Right lobe of liver (tissue), 4 donors: ENCODE results near the gene SPDYA.

Experiments used
- CTCF ChIP-seq, 4 donors: fragments of 200-600 bp in 3 of 4; fragments of 450-650 bp in 1 of 4; IDR thresholded peaks; one replicate each; pipeline versions ENCODE4 v1.5.1 to v1.8.0; 2016 to 2022; ENCODE audit warnings: antibody characterized with exemption in 4 of 4, mild to moderate bottlenecking in 2 of 4
- POLR2A ChIP-seq: fragments of 450-650 bp; IDR thresholded peaks from one replicate; pipeline ENCODE4 v1.6.1; 2017; ENCODE audit warnings: antibody characterized with exemption, mild to moderate bottlenecking
- donor health status: DM: no; HTN: no; CAD: no.
- donor health status: DM: no; HTN: no; CAD: no.
- donor health status: DM: no; HTN: yes; CAD: no.

- TF ChIP-seq CTCF (IDR thresholded peaks at IDR 0.05) (no peak), POLR2A (no peak)
These were observed 34.2 kb upstream of the SPDYA start for GRCh38 chr2:28776471-28776870.
